Testis (tissue), 2 donors: ENCODE data around the gene NT5C.

ENCODE experiments used
- CTCF ChIP-seq, 3 experiments: fragments of 450-650 bp in 2 of 3; fragments of 200-600 bp in 1 of 3; sonication (generic) in 1 of 3; IDR thresholded peaks; one replicate each; pipeline ENCODE4 v1.5.1; 2016 to 2019; ENCODE audit warnings: antibody characterized with exemption in 3 of 3, mild to moderate bottlenecking in 2 of 3, moderate library complexity in 1 of 3
- POLR2A ChIP-seq: fragments of 450-650 bp; IDR thresholded peaks from one replicate; pipeline ENCODE4 v1.6.1; 2017; ENCODE audit warnings: antibody characterized with exemption, mild to moderate bottlenecking, moderate library complexity

- TF ChIP-seq POLR2A (no peak), CTCF (IDR thresholded peaks at IDR 0.05) (no peak)
Observed at GRCh38 chr17:75115555-75115954, 16.0 kb downstream of the NT5C start.
